IMR-90 (cell line): ENCODE results near the gene TMEM97. TPM values are rescaled to one million over a fixed set of nuclear protein-coding genes. Genes with fewer than 3 reads are reported as not detected.

Experiments
- ATAC-seq: fragments of 200-7000 bp; cut with Tn5 transposase; 2 replicates; pipeline ENCODE4 v1.9.1; 2020; ENCODE audit warnings: low read depth, mild to moderate bottlenecking, moderate library complexity
- BruUV-seq: library from RNA; stranded (reverse); fragments of 400-500 nt; replicated peaks from 2 replicates; lab custom pipeline; 2021; lab: Mats Ljungman, UMichigan
- CTCF ChIA-PET: fragments of 300-600 bp; formaldehyde crosslinking; extraction: SDS; loops from one replicate; lab custom pipeline; 2021; ENCODE audit warnings: antibody characterized with exemption; lab: Yijun Ruan, JAX
- POLR2A ChIA-PET: fragments of 300-600 bp; sonication (Branson Sonifier 250); formaldehyde crosslinking; loops from one replicate; lab custom pipeline; 2022; ENCODE audit warnings: antibody characterized with exemption; ENCODE audit not compliant: unreplicated experiment; lab: Charles Lee
- DNase-seq: peaks from one replicate; pipeline ENCODE4 v3.0.0; 2013
- H2AFZ ChIP-seq: replicated peaks from 2 replicates; pipeline ENCODE3; 2013; ENCODE audit warnings: low read length, mild to moderate bottlenecking; ENCODE audit not compliant: poor library complexity
- H2AK5ac ChIP-seq: 2 replicates; pipeline ENCODE4 v1.6.1; 2013; ENCODE audit warnings: low read depth, low read length, inconsistent platforms
- H2AK9ac ChIP-seq: replicated peaks from 2 replicates; pipeline ENCODE3; 2013; ENCODE audit warnings: mild to moderate bottlenecking, low read depth, low read length, moderate library complexity; ENCODE audit not compliant: poor library complexity
- H2BK120ac ChIP-seq: 2 replicates; pipeline ENCODE4 v1.6.1; 2013; ENCODE audit warnings: low read depth, low read length, inconsistent platforms
- H2BK15ac ChIP-seq: 3 replicates; pipeline ENCODE4 v1.6.1; 2013; ENCODE audit warnings: low read depth, low read length, inconsistent platforms
- H2BK20ac ChIP-seq: 2 replicates; pipeline ENCODE4 v1.6.1; 2013; ENCODE audit warnings: low read depth, mild to moderate bottlenecking, inconsistent platforms, low read length, moderate library complexity
- H2BK5ac ChIP-seq: 2 replicates; pipeline ENCODE4 v1.6.1; 2013; ENCODE audit warnings: mild to moderate bottlenecking, low read depth, low read length, inconsistent platforms; ENCODE audit not compliant: poor library complexity, severe bottlenecking
- H3K14ac ChIP-seq: replicated peaks from 2 replicates; pipeline ENCODE4 v1.6.1; 2013; ENCODE audit warnings: low read depth, low read length, inconsistent platforms
- H3K18ac ChIP-seq: 2 replicates; pipeline ENCODE4 v1.6.1; 2013; ENCODE audit warnings: low read depth, low read length, control low read depth
- H3K23ac ChIP-seq: 2 replicates; pipeline ENCODE4 v1.6.1; 2013; ENCODE audit warnings: low read depth, low read length, inconsistent platforms
- H3K27ac ChIP-seq: 2 replicates; pipeline ENCODE4 v1.5.1; 2013; ENCODE audit warnings: mild to moderate bottlenecking, control low read depth, low read length; ENCODE audit not compliant: insufficient read depth
- H3K27me3 ChIP-seq: 2 replicates; pipeline ENCODE4 v1.6.1; 2013; ENCODE audit warnings: low read length; ENCODE audit not compliant: control insufficient read depth, insufficient read depth
- H3K36me3 ChIP-seq: 2 replicates; pipeline ENCODE4 v1.6.1; 2013; ENCODE audit warnings: low read length, mixed read lengths; ENCODE audit not compliant: control insufficient read depth, insufficient read depth
- H3K4ac ChIP-seq: 2 replicates; pipeline ENCODE4 v1.6.1; 2013; ENCODE audit warnings: low read depth, low read length, inconsistent platforms
- H3K4me1 ChIP-seq: 2 replicates; pipeline ENCODE4 v1.6.1; 2013; ENCODE audit warnings: low read length, mixed read lengths; ENCODE audit not compliant: control insufficient read depth, insufficient read depth
- H3K4me2 ChIP-seq: 2 replicates; pipeline ENCODE4 v1.6.1; 2013; ENCODE audit warnings: low read depth, mild to moderate bottlenecking, control low read depth, low read length, moderate library complexity
- H3K4me3 ChIP-seq: 2 replicates; pipeline ENCODE4 v1.5.1; 2013; ENCODE audit warnings: low read depth, mild to moderate bottlenecking, control low read depth, low read length, moderate library complexity; ENCODE audit not compliant: insufficient read depth
- H3K56ac ChIP-seq: 2 replicates; pipeline ENCODE4 v1.6.1; 2013; ENCODE audit warnings: low read length, inconsistent platforms; ENCODE audit not compliant: insufficient read depth; ENCODE audit errors: extremely low read depth
- H3K79me1 ChIP-seq, 2 experiments: 2 replicates each; pipeline ENCODE4 v1.6.1; 2013; ENCODE audit warnings: low read length in 2 of 2, inconsistent platforms in 1 of 2, low read depth in 1 of 2
- H3K9ac ChIP-seq: 2 replicates; pipeline ENCODE4 v1.6.1; 2013; ENCODE audit warnings: low read depth, low read length, control low read depth
- H3K9me1 ChIP-seq: 2 replicates; pipeline ENCODE4 v1.6.1; 2013; ENCODE audit warnings: low read length, inconsistent platforms; ENCODE audit not compliant: insufficient read depth
- H3K9me3 ChIP-seq: 2 replicates; pipeline ENCODE4 v1.6.1; 2013; ENCODE audit warnings: low read length; ENCODE audit not compliant: control insufficient read depth, insufficient read depth
- H4K20me1 ChIP-seq: 2 replicates; pipeline ENCODE4 v1.6.1; 2013; ENCODE audit warnings: low read length, inconsistent platforms; ENCODE audit not compliant: insufficient read depth
- H4K5ac ChIP-seq: 2 replicates; pipeline ENCODE4 v1.6.1; 2013; ENCODE audit warnings: mild to moderate bottlenecking, low read depth, low read length, control low read depth
- H4K8ac ChIP-seq, 2 experiments: 2 replicates each; pipeline ENCODE4 v1.6.1; 2013; ENCODE audit warnings: low read depth in 2 of 2, low read length in 2 of 2, control low read depth in 1 of 2, inconsistent platforms in 1 of 2
- H4K91ac ChIP-seq: 2 replicates; pipeline ENCODE4 v1.6.1; 2013; ENCODE audit warnings: low read depth, low read length, inconsistent platforms; ENCODE audit not compliant: insufficient read depth
- BHLHE40 ChIP-seq: fragments of 150-350 bp; IDR thresholded peaks from 2 replicates; pipeline ENCODE4 v1.6.1; 2016; ENCODE audit warnings: mild to moderate bottlenecking, low read depth, low read length
- CHD1 ChIP-seq: IDR thresholded peaks from 2 replicates; pipeline ENCODE4 v1.6.1; 2012; ENCODE audit warnings: low read depth, low read length, improper control_type of control experiment
- CTCF ChIP-seq: conservative IDR thresholded peaks from 2 replicates; pipeline ENCODE4 v1.5.1; 2012; ENCODE audit warnings: mild to moderate bottlenecking, low read depth, low read length, improper control_type of control experiment
- MAFK ChIP-seq: IDR thresholded peaks from 2 replicates; pipeline ENCODE4 v1.6.1; 2012; ENCODE audit warnings: low read depth, low read length, improper control_type of control experiment
- MXI1 ChIP-seq: IDR thresholded peaks from 2 replicates; pipeline ENCODE4 v1.6.1; 2012; ENCODE audit warnings: low read depth, mild to moderate bottlenecking, low read length, moderate library complexity, borderline replicate concordance
- POLR2A ChIP-seq: IDR thresholded peaks from 2 replicates; pipeline ENCODE4 v1.6.1; 2012; ENCODE audit warnings: mild to moderate bottlenecking, low read depth, low read length
- RCOR1 ChIP-seq: IDR thresholded peaks from 2 replicates; pipeline ENCODE4 v1.6.1; 2012; ENCODE audit warnings: mild to moderate bottlenecking, low read length, improper control_type of control experiment; ENCODE audit not compliant: insufficient replicate concordance
- SMC3 ChIP-seq: fragments of 150-350 bp; IDR thresholded peaks from 2 replicates; pipeline ENCODE4 v1.6.1; 2016; ENCODE audit warnings: low read depth, mild to moderate bottlenecking, antibody characterized with exemption, low read length, moderate library complexity
- WGBS, 2 experiments: methylation state at CpG; one replicate each; pipeline versions ENCODE4 v1.1.5 to v1.1.7; 2013; ENCODE audit warnings: missing lambda C conversion rate in 2 of 2; ENCODE audit not compliant: insufficient read length in 1 of 2; ENCODE audit errors: extremely low coverage in 2 of 2; 5-methylcytosine and 5-hydroxymethylcytosine counted together
- dilution Hi-C: fragments of 300-500 bp; cut with HindIII; formaldehyde crosslinking; loops from one replicate; pipeline ENCODE4 v1.14.3; 2018; ENCODE audit warnings: low sequenced_read_pairs; ENCODE audit not compliant: unreplicated experiment
- in situ Hi-C: fragments of 300-500 bp; cut with MboI; formaldehyde crosslinking; loops from 3 replicates; pipeline ENCODE4 v1.14.3; 2019; ENCODE audit warnings: low sequenced_read_pairs, inconsistent platforms, mixed read lengths
- intact Hi-C: fragments of 100-400 bp; cut with micrococcal nuclease; formaldehyde crosslinking; loops from 2 replicates; pipeline ENCODE4 v1.10.0; 2022
- polyA plus RNA-seq, 3 experiments: library from polyadenylated mRNA; depleted of rRNA; stranded (reverse); fragments of >200 nt; gene quantifications; 2 replicates each; pipeline ENCODE4 v1.2.3, GENCODE V29; 2012; ENCODE audit warnings: low replicate concordance in 1 of 3
- total RNA-seq: library from RNA; depleted of rRNA; stranded (reverse); fragments of >200 nt; gene quantifications from 2 replicates; pipeline ENCODE4 v1.2.3, GENCODE V29; 2012

TMEM97 gene
- total and polyA plus RNA-seq, 2 of the 4 experiments (the other 2 are of a cell fraction), result 12.3 to 21.3 TPM

GRCh38 chr17:28315846-28316705 is 2.9 kb upstream of the TMEM97 start:
- TF ChIP-seq MXI1 (no peak), MAFK (peak; percentile 61), BHLHE40 (no peak), RCOR1 (no peak), CTCF (no peak), CHD1 (no peak), SMC3 (no peak), POLR2A (no peak)
- Histone ChIP-seq H3K4me1 (peaks cover 4% of the 10 kb centered on the region; the same call in 1 of the 2 replicates), H3K9me3 (no peaks in the 10 kb centered on the region), H4K91ac (no peak overlapping the region), H4K5ac (no peak overlapping the region), H3K27ac (no peak overlapping the region), H2AK9ac (no peak overlapping the region), H3K4me2 (no peak overlapping the region), H2AK5ac (no peak overlapping the region), H3K23ac (no peak overlapping the region), H3K56ac (no peak overlapping the region), H3K4me3 (no peak overlapping the region), H3K36me3 (no peaks in the 10 kb centered on the region), H3K4ac (no peak overlapping the region), H2BK120ac (no peak overlapping the region), H3K14ac (no peak overlapping the region), H4K8ac (no peak overlapping the region), H2BK5ac (no peak overlapping the region), H3K9ac (no peak overlapping the region), H3K27me3 (peaks cover 2% of the 10 kb centered on the region), H2BK15ac (no peak overlapping the region), H2BK20ac (no peak overlapping the region), H4K20me1 (no peaks in the 10 kb centered on the region), H3K18ac (no peak overlapping the region), H3K9me1 (peaks cover 3% of the 10 kb centered on the region; the same call in 1 of the 2 replicates), H3K79me1 (peaks cover 13 to 19% of the 10 kb centered on the region in 2 experiments; a peak in 3 of 4 replicates), H2AFZ (no peak overlapping the region)
- BruUV-seq, result no TSS peak
- no peak for DNase-seq
- no peak for ATAC-seq
- intact Hi-C loops (loop anchor here (5.0 kb wide), 1 partner anchor 424 kb away; the partner anchor contains the start of gene LYRM9), dilution Hi-C loops (no loop called here), in situ Hi-C loops (no loop called here)
- ChIA-PET CTCF (no interaction called here), POLR2A (no interaction called here)
- no CpG with 5 or more reads among the region's 4 CpGs for WGBS, 2 experiments
